HG03354 (cell line): ENCODE measurements around the gene DNAH6.
"Not testable (repeated sequence)": the region's sequence is repeated elsewhere in the genome, so short reads cannot be mapped to it uniquely, and the experiment has no call there.

Experiments used
- ATAC-seq: cut with Tn5 transposase; IDR thresholded peaks from one replicate; pipeline ENCODE4 v1.9.1; 2021; ENCODE audit warnings: mild to moderate bottlenecking; ENCODE audit not compliant: unreplicated experiment, poor library complexity, severe bottlenecking

DNAH6 gene

DNA sequence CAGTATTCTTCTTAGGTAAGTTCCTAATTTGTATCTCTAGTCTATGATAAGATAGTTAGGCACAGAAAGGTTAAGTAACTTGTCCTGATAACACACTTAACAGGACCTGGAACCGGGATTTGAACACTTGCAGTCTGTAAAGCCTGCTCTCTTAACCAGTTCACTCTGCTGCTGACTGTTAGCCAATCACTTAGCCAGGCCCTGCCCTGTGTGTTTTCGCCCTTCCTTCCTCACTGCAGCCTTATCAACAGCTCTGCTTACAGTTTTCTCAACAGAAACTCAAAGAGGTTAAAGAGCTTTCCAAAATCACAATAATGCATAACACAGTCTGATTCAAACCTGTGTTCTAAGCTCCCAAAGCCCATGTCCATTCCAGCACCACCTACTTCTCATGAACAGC, 212.9 kb downstream of the DNAH6 start:
- ATAC-seq, result no peak

DNA sequence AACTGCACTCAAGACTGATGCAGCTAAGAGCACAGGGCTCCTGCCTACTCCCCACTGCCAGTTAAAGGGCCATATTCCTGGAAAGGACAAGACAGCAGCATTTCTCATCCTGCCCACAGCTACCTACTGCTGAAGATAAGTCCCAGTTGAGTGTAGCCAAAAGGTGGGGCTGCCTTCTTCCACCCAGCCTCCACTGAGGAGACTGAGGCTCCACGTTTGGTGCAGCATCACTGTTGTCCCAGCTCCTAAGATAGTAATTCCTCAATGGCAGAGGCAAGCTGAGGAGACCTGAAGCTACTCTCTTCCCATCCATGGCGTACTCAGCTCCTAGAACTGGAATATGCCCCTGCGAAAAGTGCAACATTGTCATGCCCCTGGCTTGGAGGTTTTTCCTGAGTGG, 214.9 kb downstream of the DNAH6 start:
- ATAC-seq, result no peak

DNA sequence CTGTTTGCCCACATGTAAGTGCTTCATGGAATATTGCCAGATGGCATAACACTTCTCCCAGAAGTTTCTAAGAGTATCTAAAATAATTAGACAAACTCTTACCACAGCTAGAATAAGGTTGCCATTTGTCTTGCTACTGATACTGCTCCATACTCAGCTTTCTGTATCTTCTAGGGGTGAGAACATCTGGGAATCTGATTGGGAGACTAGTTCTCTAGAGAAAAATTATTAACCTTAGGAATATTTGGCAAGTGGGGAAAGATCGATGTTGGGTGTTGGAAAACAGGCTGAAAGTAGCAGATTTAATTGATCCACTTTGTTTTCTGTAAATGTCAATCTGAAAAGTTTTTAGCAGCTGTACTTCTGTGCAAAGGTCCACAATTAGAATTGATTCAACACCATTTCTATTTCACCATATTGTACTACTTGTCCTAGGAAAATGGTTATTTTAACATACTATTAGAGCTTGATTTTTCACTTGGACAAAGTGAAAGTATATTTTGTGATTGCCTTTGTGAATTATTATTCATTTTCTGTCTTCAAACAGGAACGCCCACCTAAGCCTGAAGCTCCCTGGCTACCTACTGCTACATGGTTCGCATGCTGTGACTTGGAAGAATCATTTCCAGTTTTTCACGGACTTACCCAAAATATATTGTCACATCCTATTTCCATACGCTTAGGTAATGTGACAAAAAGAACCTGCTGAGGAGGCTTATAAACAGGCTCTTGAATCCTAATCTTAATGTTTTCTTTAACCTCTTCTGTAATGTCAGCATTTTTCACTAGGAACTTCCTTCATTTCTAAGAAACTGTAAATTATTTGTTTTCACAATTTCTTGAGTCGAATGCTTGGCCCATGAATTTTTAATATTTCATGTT, 216.8 kb downstream of the DNAH6 start:
- no peak for ATAC-seq

DNA sequence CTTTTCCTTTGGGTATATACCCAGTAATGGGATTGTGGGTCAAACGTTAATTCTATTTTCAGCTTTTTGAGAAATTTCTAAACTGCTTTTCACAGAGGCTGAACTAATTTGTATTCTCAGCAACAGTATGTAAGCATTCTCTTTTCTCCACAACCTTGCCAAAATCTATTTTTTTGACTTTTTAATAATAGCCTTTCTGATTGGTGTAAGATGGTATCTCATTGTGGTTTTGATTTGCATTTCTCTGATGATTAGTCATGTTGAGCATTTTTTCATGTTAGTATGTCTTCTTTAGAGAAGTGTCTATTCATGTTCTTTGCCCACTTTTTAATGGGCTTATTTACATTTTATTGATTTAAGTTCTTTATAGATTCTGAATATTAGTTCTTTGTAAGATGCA, 219.1 kb downstream of the DNAH6 start:
- ATAC-seq, result no peak

DNA sequence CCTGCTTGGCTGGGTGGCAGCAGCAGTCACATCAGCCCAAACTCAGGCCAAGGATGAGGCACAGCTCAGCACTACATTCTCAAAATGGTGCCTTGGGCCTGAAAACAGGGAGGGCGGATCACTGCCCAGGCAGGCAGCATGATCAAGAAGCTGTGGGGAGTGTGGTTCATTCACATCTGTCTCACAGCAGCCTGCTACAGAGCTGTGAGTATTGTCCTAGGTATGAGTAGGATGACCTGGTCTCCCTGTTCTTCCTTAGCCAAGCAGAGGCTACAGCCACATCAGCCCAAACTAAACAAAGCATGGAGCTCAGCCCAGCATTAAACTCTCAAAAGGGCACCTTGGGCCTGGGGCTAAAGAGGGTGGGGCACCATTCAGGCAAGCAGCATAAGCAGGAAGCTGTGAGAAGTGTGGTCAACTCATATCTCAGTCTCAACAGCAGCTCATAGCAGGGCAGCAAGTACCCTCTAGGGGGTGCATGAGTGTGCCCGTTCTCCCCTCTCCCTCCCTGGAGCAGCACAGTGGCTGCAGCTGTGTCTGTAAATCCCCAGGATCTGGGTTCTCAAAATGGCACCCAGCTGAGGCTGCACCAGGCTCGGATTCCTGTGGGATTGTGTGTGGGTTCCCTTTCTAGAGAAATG, 225.0 kb downstream of the DNAH6 start:
- peak; percentile 98 for ATAC-seq

DNA sequence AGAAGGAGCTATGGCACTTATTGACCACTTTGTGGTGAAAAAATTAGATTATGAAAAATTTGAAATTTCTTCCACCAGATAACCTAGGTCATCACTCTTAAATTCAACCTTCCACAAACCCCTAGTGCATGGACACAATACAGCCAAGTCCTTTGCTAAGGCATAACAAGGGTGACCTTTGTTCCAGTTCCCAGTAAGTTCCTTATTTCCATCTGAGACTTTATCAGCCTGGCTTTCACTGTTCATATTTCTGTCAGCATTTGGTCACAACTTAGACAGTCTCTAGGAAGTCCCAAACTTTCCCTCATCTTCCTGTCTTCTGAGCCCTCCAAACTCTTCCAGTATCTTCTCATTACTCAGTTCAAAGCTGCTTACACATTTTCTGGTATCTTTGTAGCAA, 232.0 kb downstream of the DNAH6 start:
- no peak for ATAC-seq

DNA sequence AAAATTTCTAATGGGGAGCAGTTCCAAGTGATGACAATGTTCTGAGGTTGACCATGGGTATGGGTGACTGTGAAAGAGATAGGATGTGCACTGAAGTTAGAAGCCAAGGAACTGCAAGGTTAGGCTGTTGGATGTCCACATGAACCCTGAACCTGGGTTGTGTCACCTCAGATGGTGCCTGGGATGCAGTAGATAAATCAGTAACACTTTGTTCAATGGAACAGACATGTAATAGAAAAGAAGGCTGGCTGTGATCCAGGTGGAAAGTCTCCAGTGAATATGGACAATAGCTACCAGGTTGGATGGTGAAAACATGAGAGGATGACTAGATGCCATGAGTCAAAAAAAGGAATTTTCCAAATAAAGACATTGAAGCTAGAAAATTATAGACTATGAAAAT, 233.1 kb downstream of the DNAH6 start:
- ATAC-seq, result no peak

DNA sequence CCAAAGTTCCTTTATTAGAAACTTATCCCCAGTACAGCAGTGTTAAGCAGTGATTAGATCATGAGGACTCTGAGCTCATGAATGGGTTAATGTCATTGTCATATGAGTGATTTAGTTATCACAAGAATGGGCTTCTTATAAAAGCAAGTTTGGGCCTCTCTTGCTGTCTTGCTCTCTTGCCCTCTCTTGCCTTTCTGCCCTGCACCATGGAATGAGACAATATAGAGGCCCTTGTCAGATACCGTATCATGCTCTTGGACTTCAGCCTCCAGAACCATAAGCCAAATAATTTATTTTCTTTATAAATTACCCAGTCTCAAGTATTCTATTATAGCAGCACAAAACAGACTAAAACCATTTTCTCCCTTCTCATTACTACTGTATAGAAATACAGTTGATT, 238.8 kb downstream of the DNAH6 start:
- ATAC-seq, result no peak

DNA sequence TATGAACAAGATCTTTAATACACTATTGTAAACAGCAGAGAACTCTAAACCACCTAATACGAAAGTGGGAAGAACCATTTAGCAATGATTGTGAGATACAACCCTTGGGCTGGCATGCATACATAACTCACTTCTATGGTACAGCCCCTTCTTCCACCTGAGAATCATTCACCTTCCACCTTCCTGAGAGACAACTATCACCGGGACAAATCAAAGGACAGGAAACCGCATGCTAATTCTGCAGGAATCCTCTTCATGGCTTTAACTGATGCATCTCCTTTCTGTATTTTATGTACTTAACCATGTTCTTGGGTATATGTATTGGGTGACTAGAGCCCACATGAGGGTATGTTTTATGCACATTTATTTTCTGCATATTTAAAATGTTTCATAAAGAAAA, 241.3 kb downstream of the DNAH6 start:
- no peak for ATAC-seq

DNA sequence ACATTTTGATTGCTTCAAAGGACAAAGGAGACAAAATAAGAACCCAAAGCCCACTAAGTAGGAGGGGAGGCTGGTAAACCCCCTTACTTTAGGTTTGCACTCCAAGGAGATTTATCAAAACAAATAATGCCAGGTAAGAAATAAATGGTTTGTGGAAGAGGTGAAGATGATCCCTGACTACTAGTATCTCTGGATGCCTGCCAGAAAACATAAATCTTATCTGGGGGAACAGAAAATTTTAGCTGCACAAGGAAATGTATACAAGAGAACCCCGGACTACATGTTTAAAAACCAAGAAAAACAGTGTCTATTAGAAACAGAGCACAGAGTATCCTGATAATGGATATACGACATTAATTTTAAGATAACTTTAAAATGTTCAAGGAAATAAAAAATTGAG, 250.5 kb downstream of the DNAH6 start:
- no peak for ATAC-seq

DNA sequence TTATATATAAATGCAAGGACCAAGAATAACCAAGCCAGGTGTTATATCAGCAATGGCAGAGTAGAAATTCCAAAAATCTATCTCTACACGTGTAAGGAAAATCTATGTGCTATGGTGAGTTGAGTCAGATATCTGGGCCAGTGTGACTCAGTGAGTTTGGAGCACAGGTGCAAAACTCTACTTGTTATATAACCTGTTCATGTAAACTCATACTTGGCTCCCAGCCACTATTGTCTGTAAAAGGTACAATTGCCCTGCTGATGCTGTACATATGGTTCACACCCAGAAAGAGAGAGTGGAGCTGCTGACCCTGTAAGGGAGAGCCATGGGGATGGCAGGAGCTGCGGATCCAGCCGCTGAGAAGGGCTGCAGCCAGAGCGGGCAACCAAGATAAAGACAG, 252.5 kb downstream of the DNAH6 start:
- no peak for ATAC-seq

DNA sequence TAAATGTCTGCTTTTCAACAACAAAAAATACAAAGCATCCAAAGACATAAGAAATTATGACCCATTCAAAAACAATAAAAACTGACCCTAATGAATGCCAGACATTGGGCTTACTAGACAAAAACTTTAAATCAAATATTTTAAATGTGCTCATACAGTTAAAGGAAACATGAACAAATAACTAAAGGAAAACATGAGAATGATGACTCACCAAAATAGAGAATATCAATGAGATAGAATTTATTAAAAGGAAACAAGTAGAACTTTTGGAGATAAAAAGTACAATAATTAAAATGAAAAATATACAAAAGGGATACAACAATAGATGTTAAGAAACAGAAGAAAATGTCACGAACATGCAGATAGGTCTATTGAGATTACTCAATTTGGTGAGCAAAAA, 254.0 kb downstream of the DNAH6 start:
- ATAC-seq, result no peak

DNA sequence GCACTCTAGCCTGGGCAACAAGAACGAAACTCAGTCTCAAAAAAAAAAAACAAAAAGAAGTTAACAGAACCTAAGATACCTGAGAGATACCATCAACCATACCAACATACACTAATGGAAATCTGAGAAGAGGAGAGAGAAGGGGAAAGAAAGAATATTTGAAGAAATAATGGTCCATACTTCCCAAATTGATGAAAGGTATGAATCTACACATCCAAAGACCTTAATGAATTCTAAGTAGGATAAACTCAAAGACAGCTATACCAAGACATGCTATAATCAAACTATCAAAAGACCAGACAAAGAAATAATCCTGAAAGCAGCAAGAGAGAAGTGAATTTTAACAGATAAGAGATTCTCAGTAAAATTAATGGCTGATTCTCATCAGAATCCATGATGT, 255.0 kb downstream of the DNAH6 start:
- no peak for ATAC-seq

DNA sequence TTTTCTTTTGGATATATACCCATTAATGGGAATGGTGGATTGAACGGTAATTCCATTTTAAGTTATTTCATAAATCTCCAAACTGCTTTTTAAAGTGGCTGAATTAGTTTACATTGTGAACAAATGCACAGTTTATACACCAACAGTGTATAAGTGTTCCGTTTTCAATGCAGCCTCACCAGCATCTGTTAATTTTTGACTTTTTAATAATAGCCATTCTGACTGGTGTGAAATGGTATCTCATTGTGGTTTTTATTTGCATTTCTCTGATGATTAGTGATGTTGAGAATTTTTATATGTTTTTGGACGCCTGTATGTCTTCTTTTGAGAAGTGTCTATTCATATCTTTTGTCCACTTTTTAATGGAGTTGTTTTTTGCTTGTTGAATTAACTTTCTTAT, 257.3 kb downstream of the DNAH6 start:
- ATAC-seq, result not testable (repeated sequence)

DNA sequence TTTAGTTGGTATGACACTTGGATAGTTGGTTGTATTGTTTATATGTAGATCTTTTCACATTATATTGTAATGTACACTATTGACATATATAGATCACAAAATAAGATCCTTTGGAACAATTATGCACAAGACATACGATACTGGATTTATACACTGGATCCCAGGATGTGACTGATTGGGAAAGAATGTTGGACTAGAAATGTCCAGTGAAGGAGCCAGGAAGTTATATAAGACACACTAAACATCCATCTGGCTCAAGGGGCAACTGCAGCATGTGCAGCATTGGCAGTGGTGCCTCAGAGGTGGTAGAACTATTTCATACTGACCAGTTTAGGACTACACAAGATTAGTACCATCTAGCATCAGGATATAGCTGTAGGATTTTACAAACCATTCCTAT, 259.7 kb downstream of the DNAH6 start:
- no peak for ATAC-seq

DNA sequence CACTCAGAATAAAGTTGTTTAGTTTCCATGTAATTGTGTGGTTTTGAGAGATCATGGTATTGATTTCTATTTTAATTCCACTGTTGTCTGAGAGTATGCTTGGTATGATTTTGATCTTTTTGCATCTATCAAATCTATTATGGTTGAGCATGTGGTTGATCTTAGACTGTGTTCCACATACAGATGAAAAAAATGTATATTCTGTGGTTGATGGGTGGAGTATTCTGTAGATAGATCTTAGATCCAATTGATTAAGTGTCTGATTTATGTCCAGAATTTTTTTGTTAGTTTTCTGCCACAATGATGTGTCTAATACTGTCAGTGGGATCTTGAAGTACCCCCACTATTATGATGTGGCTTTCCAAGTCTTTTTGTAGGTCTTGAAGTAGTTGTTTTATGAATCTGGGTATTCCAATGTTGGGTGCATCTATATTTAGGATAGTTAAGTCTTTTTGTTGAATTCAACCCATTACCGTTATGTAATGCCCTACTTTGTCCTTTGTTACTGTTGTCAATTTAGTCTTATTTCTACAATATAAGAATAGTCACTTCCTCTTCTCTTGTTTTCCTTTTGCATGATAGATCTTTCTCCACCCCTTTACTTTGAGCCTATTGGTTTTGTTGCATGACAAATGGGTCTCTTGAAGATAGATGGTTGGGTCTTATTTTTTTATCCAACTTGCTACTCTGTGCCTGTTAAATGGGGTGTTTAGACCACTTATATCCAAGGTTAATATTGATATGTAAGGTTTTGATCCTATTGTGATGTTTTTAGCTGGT, 262.8 kb downstream of the DNAH6 start:
- ATAC-seq, result no peak

DNA sequence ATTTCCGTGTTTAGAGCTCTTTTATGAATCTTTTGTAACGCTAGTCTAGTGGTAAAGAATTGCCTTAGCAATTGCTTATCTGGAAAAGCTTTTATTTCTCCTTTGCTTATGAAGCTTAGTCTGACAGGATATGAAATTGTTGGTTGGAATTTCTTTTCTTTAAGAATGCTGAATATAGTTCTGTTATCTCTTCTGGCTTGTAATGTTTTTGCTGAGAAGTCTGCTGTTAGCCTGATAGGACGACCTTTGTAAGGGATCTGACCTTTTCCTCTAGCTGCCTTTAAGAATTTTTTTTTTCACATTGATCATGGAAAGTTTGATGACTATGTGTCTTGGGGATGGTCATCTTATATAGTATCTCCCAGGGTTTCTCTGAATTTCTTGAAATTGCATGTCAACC, 263.5 kb downstream of the DNAH6 start:
- no peak for ATAC-seq

DNA sequence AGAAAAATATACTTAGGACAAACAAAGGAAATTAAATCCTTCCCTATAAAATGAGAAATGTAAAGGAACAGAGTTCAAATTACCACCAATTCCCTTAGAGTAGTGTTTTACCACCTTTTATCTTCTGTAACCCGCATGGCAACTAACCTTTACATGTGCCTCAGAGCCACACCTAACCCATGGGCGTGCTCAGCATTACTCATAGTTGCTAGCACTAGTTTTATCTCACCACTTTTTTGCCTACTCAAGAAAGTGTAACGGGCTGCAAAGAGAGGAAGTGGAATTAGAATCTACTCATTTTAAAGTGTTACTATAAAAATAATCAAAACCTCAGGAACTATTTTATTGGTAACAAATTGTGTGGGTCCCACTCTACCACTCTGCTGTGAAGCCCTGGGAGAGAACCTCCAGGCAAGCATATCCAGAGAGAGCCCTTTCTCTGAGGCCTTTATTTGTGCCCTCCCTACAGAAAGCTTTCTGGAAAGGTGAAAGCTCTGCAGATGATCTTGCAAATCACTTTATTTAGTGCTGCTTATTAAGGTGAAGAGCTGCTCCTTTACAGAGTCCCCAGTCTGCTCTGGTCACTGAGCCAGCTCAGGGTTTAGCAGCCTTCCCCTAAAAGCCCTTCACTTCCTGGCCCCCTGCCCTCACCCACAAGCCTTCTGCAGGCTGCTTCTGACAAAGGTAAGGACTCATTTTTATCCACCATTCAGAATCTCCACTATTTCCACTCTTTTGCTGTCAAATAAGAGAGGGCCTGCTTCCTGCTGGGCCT, 265.8 kb downstream of the DNAH6 start:
- ATAC-seq, result peak; percentile 68

DNA sequence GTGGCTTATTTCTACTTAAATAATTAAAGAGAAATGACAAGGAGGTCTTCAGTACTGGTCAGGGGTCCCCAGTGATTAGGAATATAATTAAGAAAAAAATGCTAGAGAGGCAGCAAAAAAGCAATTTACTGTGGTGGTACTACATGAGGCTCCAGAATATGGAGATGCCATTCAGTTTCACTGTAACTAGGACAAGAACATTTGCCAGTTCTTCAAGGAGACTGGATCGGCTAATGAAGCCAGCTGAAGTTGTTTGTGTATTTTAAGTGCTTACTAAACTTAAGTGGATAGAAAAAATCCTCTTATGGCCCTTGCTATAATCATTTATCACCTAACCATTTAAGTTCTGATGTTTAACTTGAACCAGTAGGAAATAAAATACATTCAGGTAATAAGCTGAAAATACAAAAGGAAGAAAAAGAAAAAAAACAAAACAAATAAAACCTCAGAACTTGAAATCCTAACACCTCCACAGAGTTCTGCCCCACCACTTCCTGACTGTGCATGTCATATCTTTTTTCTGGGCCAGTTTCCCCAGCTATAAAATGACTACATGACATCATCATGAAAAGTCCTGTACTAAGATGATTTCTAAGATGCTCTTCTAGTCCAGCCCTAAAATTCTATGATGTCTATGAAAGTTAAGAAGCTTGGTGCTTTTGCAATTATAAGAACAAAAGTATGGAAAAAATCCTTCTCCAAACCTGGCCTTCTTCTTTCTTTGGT, 266.6 kb downstream of the DNAH6 start:
- no peak for ATAC-seq
